Spleen (tissue), 11 donors: Measurements from ENCODE around the gene SORD. TPM values are rescaled to one million over a fixed set of nuclear protein-coding genes. Genes with fewer than 3 reads are reported as not detected.
"Not testable (repeated sequence)": the region's sequence is repeated elsewhere in the genome, so short reads cannot be mapped to it uniquely, and the experiment has no call there.

Experiments used
- DNase-seq: peaks from one replicate; pipeline ENCODE4 v3.0.0-alpha.2; 2020
- H3K27ac ChIP-seq, 8 donors: fragments of 200-600 bp; sonication (generic) in 7 of 8; 1 replicate in 4 of 8; 2 replicates in 4 of 8; pipeline versions ENCODE4 v1.5.0 to v1.8.0; 2016 to 2021; ENCODE audit warnings: inconsistent platforms in 4 of 8, mild to moderate bottlenecking in 4 of 8, moderate library complexity in 1 of 8
- H3K27me3 ChIP-seq, 7 donors: fragments of 200-600 bp; sonication (generic) in 6 of 7; replicated peaks in 1 of 7; 1 replicate in 4 of 7; 2 replicates in 3 of 7; pipeline versions ENCODE4 v1.5.0 to v1.8.0; 2016 to 2021; ENCODE audit warnings: inconsistent platforms in 3 of 7, mild to moderate bottlenecking in 1 of 7
- H3K36me3 ChIP-seq, 6 donors: fragments of 200-600 bp; sonication (generic) in 5 of 6; 1 replicate in 4 of 6; 2 replicates in 2 of 6; pipeline versions ENCODE4 v1.5.0 to v1.8.0; 2016 to 2021; ENCODE audit warnings: inconsistent platforms in 2 of 6
- H3K4me1 ChIP-seq, 6 donors: fragments of 200-600 bp; sonication (generic) in 5 of 6; 1 replicate in 3 of 6; 2 replicates in 3 of 6; pipeline versions ENCODE4 v1.5.0 to v1.8.0; 2016 to 2021; ENCODE audit warnings: inconsistent platforms in 3 of 6
- H3K4me3 ChIP-seq, 8 donors: fragments of 200-600 bp; sonication (generic) in 7 of 8; 1 replicate in 4 of 8; 2 replicates in 4 of 8; pipeline versions ENCODE4 v1.5.0 to v1.8.0; 2016 to 2021; ENCODE audit warnings: inconsistent platforms in 4 of 8, mild to moderate bottlenecking in 4 of 8, moderate library complexity in 2 of 8
- H3K9me3 ChIP-seq, 8 donors: fragments of 200-600 bp; sonication (generic) in 7 of 8; 1 replicate in 4 of 8; 2 replicates in 4 of 8; pipeline versions ENCODE4 v1.5.0 to v1.8.0; 2016 to 2021; ENCODE audit warnings: inconsistent platforms in 4 of 8
- CTCF ChIP-seq, 11 experiments: fragments of 200-600 bp in 7 of 11; fragments of 450-650 bp in 4 of 11; sonication (generic) in 4 of 11; IDR thresholded peaks in 8 of 11; conservative IDR thresholded peaks in 3 of 11; 1 replicate in 7 of 11; 2 replicates in 4 of 11; pipeline versions ENCODE4 v1.4.0 to v1.8.0; 2016 to 2021; ENCODE audit warnings: antibody characterized with exemption in 11 of 11, inconsistent platforms in 4 of 11, mild to moderate bottlenecking in 1 of 11
- POLR2A ChIP-seq, 3 donors: fragments of 450-650 bp; IDR thresholded peaks; one replicate each; pipeline ENCODE4 v1.5.1; 2017; ENCODE audit warnings: antibody characterized with exemption in 3 of 3, mild to moderate bottlenecking in 1 of 3
- POLR2AphosphoS5 ChIP-seq, 3 donors: sonication (generic); formaldehyde crosslinking; IDR thresholded peaks; one replicate each; pipeline ENCODE4 v1.5.1; 2017; ENCODE audit warnings: antibody characterized with exemption in 3 of 3
- WGBS, 5 donors: extraction: QIAGEN DNeasy Blood & Tissue Kit in 3 of 5; methylation state at CpG; one replicate each; pipeline versions ENCODE4 v1.1.5 to v1.1.7; 2013 to 2018; 5-methylcytosine and 5-hydroxymethylcytosine counted together
- intact Hi-C: fragments of 100-400 bp; cut with DNase I; formaldehyde crosslinking; loops from one replicate; pipeline ENCODE4 v1.15.0; 2023; ENCODE audit warnings: low total_unique reads
- polyA plus RNA-seq, 3 donors: library from polyadenylated mRNA; stranded (reverse); fragments of 200-250 nt; gene quantifications; one replicate each; pipeline ENCODE4 v1.2.1, GENCODE V29; 2013
- total RNA-seq, 7 donors: library from RNA; depleted of rRNA in 3 of 7; stranded (reverse); fragments of >200 nt in 3 of 7; fragmentation: NEBNext Ultra II Directional in 4 of 7; extraction: Animal tissue kit (Norgen Biotek cat#: 25700) in 4 of 7; gene quantifications; one replicate each; pipeline versions ENCODE4 v1.1.0 to v1.2.1, GENCODE V29; 2016 to 2021
- donor health status: healthy with polysubstance abuse.
- donor health status: DM: no; HTN: no; CAD: no; lungs with moderate emphysema.
- donor health status: DM: no; HTN: no; CAD: no.
- donor health status: Bipolar disorder and iron deficiency.
- donor health status: healthy.
- donor health status: DM: no; HTN: no; CAD: no.
- donor health status: DM: yes; HTN: yes; CAD: no.

The SORD gene
- total and polyA plus RNA-seq, 10 donors, result 2.6 to 12.5 (median 7.7) TPM

GRCh38 chr15:44988870-44989219, 34.1 kb upstream of the SORD start:
- DNase-seq, H3K36me3 ChIP-seq, H3K4me3 ChIP-seq, H3K27me3 ChIP-seq, H3K4me1 ChIP-seq, intact Hi-C loops, H3K27ac ChIP-seq, H3K9me3 ChIP-seq: not testable (repeated sequence)
- WGBS, 5 donors, result 74 to 96% (median 85%) methylated on average over 3 to 5 of the region's 5 CpGs

- H3K27ac ChIP-seq, H3K9me3 ChIP-seq, H3K4me1 ChIP-seq, intact Hi-C loops, H3K36me3 ChIP-seq, H3K4me3 ChIP-seq, H3K27me3 ChIP-seq, DNase-seq: not testable (repeated sequence)
- WGBS, 5 donors, result 80 to 91% (median 87%) methylated on average over 3 of the region's 3 CpGs
Measured at GRCh38 chr15:44997632-44998031, 25.4 kb upstream of the SORD start.

- WGBS, 5 donors, result 67 to 78% (median 70%) methylated on average over 2 of the region's 2 CpGs
Measured at GRCh38 chr15:44999105-44999504, 23.9 kb upstream of the SORD start.

GRCh38 chr15:45001180-45001579, 21.8 kb upstream of the SORD start:
- H3K4me3 ChIP-seq, H3K4me1 ChIP-seq, DNase-seq, intact Hi-C loops, H3K27me3 ChIP-seq, H3K36me3 ChIP-seq, H3K9me3 ChIP-seq, H3K27ac ChIP-seq: not testable (repeated sequence)
- WGBS, 5 donors, result 39 to 89% (median 74%) methylated on average over 1 of the region's 1 CpG

More at GRCh38 chr15:44999105-44999504, 23.9 kb upstream of the SORD start:
- DNase-seq, result no peak
- no peaks in the 10 kb centered on the region for H3K36me3 ChIP-seq
- H3K27me3 ChIP-seq, result no peaks in the 10 kb centered on the region
- TF ChIP-seq CTCF (IDR thresholded peaks at IDR 0.05 in 8 of 11, conservative IDR thresholded peaks at IDR 0.05 in 3 of 11), result no peak
- no peak for TF ChIP-seq POLR2A (IDR thresholded peaks at IDR 0.05)
- TF ChIP-seq POLR2AphosphoS5 (IDR thresholded peaks at IDR 0.05), result no peak
- H3K4me1 ChIP-seq, result no peaks in the 10 kb centered on the region
- no peak overlapping the region for H3K27ac ChIP-seq
- no peaks in the 10 kb centered on the region for H3K9me3 ChIP-seq
- no peak overlapping the region for H3K4me3 ChIP-seq
- intact Hi-C loops, result no loop called here

GRCh38 chr15:45003731-45004410, 19.1 kb upstream of the SORD start:
- H3K27ac ChIP-seq, H3K27me3 ChIP-seq, DNase-seq, intact Hi-C loops, H3K36me3 ChIP-seq, H3K4me3 ChIP-seq, H3K4me1 ChIP-seq: not testable (repeated sequence)
- H3K9me3 ChIP-seq, result peaks cover 0 to 17% (median 5%) of the 10 kb centered on the region in 8 donors
- 45 to 58% (median 52%) methylated on average over 2 of the region's 2 CpGs for WGBS, 5 donors

- 74 to 88% (median 83%) methylated on average over 5 of the region's 5 CpGs for WGBS, 5 donors
- H3K36me3 ChIP-seq, H3K4me1 ChIP-seq, H3K4me3 ChIP-seq, H3K27ac ChIP-seq, H3K27me3 ChIP-seq, intact Hi-C loops, DNase-seq: not testable (repeated sequence)
- H3K9me3 ChIP-seq, result peaks cover 0 to 17% (median 5%) of the 10 kb centered on the region in 8 donors
Measured at GRCh38 chr15:45004590-45005175, 18.3 kb upstream of the SORD start.

- Histone ChIP-seq H3K27me3 (no peaks in the 10 kb centered on the region), H3K4me3 (no peak overlapping the region), H3K9me3 (peaks cover 0 to 17% (median 5%) of the 10 kb centered on the region in 8 donors), H3K36me3 (no peaks in the 10 kb centered on the region), H3K27ac (no peak overlapping the region), H3K4me1 (no peaks in the 10 kb centered on the region)
- DNase-seq, result no peak
- intact Hi-C loops, result no loop called here
- 81 to 93% (median 89%) methylated on average over 2 of the region's 2 CpGs for WGBS, 5 donors
- no peak for TF ChIP-seq POLR2AphosphoS5 (IDR thresholded peaks at IDR 0.05)
- TF ChIP-seq CTCF (IDR thresholded peaks at IDR 0.05 in 8 of 11, conservative IDR thresholded peaks at IDR 0.05 in 3 of 11), result no peak
- no peak for TF ChIP-seq POLR2A (IDR thresholded peaks at IDR 0.05)
Measured at GRCh38 chr15:45009046-45009445, 13.9 kb upstream of the SORD start.

GRCh38 chr15:45015114-45015513, 7.9 kb upstream of the SORD start:
- DNase-seq, H3K4me1 ChIP-seq, intact Hi-C loops, H3K36me3 ChIP-seq, H3K27ac ChIP-seq, H3K9me3 ChIP-seq, H3K4me3 ChIP-seq, H3K27me3 ChIP-seq: not testable (repeated sequence)
- 88 to 97% (median 96%) methylated on average over 1 of the region's 1 CpG for WGBS, 5 donors
